Lower leg skin (tissue), 3 donors: ENCODE measurements around the gene VENTX.

Source experiments
- CTCF ChIP-seq, 3 donors: fragments of 450-650 bp; IDR thresholded peaks; one replicate each; pipeline ENCODE4 v1.5.1; 2016; ENCODE audit warnings: antibody characterized with exemption in 3 of 3, mild to moderate bottlenecking in 3 of 3, moderate library complexity in 2 of 3
- POLR2A ChIP-seq, 2 donors: fragments of 450-650 bp; IDR thresholded peaks; one replicate each; pipeline ENCODE4 v1.6.1; 2016 to 2017; ENCODE audit warnings: antibody characterized with exemption in 2 of 2, mild to moderate bottlenecking in 1 of 2, moderate library complexity in 1 of 2

- TF ChIP-seq POLR2A (IDR thresholded peaks at IDR 0.05): no peak
- no peak for TF ChIP-seq CTCF (IDR thresholded peaks at IDR 0.05)
Observed at GRCh38 chr10:133255323-133255722, 17.7 kb downstream of the VENTX start.
